OCI-M2 (cell line): ENCODE results near the gene GCNA.
A peak's percentile ranks its signal among the peaks of the same experiment; 100 is the strongest.
"Not testable (repeated sequence)": the region's sequence is repeated elsewhere in the genome, so short reads cannot be mapped to it uniquely, and the experiment has no call there.

ENCODE experiments used
- DNase-seq: peaks from one replicate; lab custom pipeline; 2025; ENCODE audit not compliant: unreplicated experiment; lab: John Stamatoyannopoulos, UW

Gene GCNA

DNA sequence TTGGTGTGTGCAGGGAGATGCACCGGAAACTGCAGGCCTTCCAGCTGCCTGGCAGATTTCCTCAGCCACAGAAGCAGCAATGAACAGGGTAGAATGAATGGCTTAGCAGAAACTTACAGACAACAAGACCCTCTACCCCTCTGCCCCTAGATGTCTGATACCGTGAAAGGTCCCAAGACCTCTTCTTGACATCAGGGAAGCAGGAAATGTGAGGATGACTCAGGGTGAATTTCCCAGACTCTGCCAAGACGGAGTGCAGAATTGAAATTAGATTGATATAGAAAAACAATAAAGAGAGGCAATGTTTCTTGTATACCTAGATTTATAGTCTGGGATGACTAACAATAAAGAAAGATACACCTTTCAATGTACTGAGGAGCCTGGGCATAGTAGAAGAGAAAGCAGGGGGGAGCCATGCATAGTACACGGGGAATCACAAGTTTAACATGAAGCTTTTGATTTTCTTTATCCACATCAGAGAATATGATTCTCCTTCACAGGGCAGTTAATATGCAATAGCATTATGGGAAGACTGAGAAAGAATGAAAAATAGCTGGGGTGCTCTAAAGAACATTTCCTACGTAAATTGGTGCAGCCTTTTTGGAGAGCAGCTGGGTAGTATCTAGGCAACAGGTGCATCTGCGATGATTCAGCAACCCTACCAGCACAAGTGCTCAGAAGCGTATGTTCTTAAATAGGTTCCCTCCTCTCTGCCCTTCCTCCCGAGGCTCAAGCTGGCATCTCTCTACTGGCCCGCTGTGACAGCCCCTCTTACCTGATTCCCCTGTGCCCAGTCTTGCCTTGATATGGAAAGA is 58.4 kb downstream of the GCNA start:
- DNase-seq, result no peak

DNA sequence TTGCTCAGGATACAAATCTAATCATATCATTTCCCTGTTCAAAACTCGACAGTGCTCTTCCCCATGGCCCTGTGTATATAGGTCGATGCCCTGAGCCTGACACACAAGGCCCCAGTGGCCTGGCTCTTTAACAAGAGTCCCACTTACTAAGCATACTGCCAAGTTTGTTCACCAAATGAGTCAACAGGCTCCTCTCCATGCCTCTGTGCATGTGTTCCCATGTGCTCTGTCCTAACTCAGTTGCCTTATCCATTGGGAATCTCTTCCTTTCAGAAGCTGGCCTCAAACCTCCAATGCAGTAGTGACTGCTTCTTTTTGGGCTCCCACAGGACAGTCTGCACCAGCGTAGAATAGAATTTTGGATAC is 59.0 kb downstream of the GCNA start:
- DNase-seq, result no peak

DNA sequence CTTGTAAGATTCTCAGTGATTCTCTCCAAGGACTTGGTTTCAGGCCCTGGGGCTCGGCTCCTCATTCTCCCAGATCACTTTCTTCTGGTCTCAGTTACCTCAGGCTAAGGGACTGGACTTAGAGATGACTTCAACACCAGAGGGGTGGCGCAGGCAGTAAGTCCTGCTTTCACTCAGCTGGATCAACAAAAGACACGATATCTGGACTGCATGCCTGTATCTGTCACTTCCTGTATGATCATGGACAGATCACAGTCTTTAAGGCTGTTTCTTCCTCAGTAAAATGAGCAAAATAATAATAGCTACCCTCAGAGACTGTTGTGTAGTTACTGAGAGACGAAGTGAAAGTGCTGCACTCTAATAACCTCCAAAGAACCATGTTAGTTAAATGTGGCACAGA is 59.6 kb downstream of the GCNA start:
- no peak for DNase-seq

DNA sequence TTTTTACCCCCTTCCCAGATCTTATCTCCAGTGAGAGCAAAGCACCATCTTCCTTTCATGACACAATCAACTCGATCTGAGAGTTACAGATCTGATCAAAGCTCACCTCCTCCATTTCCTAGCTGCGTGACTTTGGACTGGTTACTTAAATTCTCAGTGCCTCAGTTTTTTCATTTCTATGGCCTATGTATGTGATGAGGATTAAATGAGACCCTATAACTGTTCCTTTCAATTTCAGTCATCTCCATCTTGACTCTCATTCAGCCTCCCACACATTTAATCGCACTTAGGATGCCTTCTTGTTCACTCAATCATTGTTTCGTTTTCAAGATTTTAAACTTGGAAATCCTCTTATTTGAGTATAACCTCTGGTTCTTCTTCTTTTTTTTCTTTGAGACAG is 60.2 kb downstream of the GCNA start:
- DNase-seq, result no peak

GRCh38 chrX:71640002-71640401 is 61.8 kb downstream of the GCNA start:
- DNase-seq, result no peak

DNA sequence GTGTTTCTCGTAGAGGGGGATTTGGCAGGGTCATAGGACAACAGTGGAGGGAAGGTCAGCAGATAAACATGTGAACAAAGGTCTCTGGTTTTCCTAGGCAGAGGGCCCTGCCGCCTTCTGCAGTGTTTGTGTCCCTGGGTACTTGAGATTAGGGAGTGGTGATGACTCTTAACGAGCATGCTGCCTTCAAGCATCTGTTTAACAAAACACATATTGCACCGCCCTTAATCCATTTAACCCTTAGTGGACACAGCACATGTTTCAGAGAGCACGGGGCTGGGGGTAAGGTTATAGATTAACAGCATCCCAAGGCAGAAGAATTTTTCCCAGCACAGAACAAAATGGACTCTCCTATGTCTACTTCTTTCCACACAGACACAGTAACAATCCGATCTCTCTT is 66.2 kb downstream of the GCNA start:
- DNase-seq, result not testable (repeated sequence)

DNA sequence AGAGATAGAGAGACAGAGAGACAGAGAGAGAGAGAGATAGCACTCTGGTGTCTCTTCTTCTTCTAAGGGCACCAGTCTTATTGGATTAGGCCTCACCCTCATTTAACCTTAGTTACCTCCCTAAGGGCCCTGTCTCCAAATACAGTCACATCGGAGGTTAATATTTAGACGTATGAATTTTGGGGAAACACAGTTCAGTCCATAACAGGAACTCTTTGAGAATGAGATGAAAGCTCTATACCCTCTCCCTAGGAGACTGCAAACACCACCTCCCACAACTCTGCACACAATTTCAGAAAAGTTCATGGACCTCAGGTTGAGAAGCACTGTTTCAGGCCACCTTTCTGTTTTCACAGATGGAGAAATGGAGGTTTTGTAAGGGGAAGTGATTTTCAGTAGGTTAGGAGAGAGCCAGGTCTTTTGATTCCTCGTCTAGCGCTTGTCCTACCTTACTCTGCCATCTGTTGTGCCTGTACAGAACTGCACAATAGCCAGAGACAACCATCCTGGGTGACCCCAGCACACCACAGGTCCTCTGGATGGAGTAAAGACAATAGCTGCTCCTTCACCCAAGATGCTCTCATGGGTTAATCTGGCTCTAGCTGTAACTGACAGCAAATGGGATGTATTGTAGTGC is 72.2 kb downstream of the GCNA start:
- DNase-seq, result no peak

- peak; percentile 1 for DNase-seq
Observed at GRCh38 chrX:71652405-71652804, 74.2 kb downstream of the GCNA start.

DNA sequence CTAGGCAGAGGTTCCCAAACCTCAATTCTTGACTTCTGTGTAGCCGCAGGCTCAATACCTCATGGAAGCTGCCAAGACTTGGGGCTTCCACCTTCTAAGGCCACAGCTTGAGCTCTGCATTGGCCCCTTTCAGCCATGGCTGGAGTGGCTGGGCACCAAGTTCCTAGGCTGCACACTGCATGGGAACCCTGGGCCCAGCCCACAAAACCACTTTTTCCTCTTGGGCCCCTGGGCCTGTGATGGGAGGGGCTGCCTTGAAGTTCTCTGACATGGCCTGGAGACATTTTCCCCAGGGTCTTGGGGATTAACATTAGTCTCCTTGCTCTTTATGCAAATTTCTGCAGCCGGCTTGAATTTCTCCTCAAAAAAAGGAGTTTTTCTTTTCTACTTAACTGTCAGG is 75.1 kb downstream of the GCNA start:
- DNase-seq, result no peak

DNA sequence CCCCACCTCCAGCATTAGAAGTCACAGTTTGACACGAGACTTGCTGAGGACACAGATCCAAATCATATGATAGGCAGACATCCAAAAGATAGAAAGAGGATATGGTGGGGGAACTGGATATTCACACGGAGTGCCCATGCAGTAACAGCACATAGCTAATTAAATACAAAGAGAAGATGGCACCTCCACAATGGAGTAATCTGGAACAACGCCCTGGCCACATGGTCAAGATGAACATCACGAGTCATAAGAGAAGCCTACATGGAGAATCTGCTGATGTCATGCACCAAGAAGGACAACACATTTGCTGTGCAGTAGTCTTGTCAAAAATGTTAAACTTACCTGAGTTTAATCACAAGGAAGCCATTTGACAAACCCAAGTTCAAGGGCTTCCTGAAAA is 79.0 kb downstream of the GCNA start:
- no peak for DNase-seq

- DNase-seq, result no peak
Observed at GRCh38 chrX:71659342-71659741, 81.1 kb downstream of the GCNA start.

- no peak for DNase-seq
Observed at GRCh38 chrX:71659959-71660358, 81.7 kb downstream of the GCNA start.

GRCh38 chrX:71660562-71661416 is 82.6 kb downstream of the GCNA start:
- DNase-seq, result no peak

DNA sequence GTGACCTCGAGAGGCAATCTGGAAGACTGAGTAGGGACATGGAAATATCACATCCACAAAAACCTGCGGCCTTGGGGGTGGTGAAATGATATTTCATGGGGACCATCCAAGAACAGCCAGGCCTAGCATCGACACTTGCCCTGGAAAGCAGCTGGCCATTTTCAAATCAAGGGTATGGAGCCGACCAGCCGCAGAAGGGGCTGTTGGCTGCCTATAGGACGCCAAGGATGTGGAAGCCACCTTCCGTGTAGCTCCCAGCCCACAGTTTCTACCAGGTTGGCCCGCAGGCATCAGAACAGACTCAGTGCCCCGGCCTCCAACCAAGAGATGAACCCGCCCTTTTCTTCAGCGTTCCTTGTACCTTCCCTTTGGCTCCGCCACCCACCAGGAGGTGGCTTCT is 83.7 kb downstream of the GCNA start:
- DNase-seq, result no peak

- not testable (repeated sequence) for DNase-seq
Observed at GRCh38 chrX:71662654-71663053, 84.4 kb downstream of the GCNA start.
